PFSK-1 (cell line): ENCODE results near the gene IL20RB.

Source experiments
- FOXP2 ChIP-seq: optimal IDR thresholded peaks from 2 replicates; pipeline ENCODE3; 2011; ENCODE audit warnings: borderline replicate concordance, control low read depth, inconsistent platforms; ENCODE audit not compliant: insufficient read depth; ENCODE audit errors: extremely low read length, extremely low read depth
- POLR2AphosphoS5 ChIP-seq: IDR thresholded peaks from 2 replicates; pipeline ENCODE4 v1.6.1; 2012; ENCODE audit warnings: low read depth, mild to moderate bottlenecking, control low read depth, low read length, moderate library complexity
- SIN3A ChIP-seq: IDR thresholded peaks from 2 replicates; pipeline ENCODE4 v1.6.1; 2012; ENCODE audit warnings: mild to moderate bottlenecking, low read length, moderate library complexity, borderline replicate concordance; ENCODE audit not compliant: insufficient read depth
- TAF1 ChIP-seq: IDR thresholded peaks from 2 replicates; pipeline ENCODE4 v1.6.1; 2012; ENCODE audit warnings: low read length, control low read depth, borderline replicate concordance; ENCODE audit not compliant: insufficient read depth
- TF ChIP-seq, protein P1 (sequence below), 2 experiments: IDR thresholded peaks; 2 replicates each; pipeline versions ENCODE4 v1.6.1 to v1.8.0; 2011 to 2012; ENCODE audit warnings: low read depth in 2 of 2, low read length in 2 of 2, control low read depth in 1 of 2, inconsistent platforms in 1 of 2, mild to moderate bottlenecking in 1 of 2, moderate library complexity in 1 of 2; ENCODE audit not compliant: insufficient read depth in 1 of 2

- TF ChIP-seq, protein P1, sequence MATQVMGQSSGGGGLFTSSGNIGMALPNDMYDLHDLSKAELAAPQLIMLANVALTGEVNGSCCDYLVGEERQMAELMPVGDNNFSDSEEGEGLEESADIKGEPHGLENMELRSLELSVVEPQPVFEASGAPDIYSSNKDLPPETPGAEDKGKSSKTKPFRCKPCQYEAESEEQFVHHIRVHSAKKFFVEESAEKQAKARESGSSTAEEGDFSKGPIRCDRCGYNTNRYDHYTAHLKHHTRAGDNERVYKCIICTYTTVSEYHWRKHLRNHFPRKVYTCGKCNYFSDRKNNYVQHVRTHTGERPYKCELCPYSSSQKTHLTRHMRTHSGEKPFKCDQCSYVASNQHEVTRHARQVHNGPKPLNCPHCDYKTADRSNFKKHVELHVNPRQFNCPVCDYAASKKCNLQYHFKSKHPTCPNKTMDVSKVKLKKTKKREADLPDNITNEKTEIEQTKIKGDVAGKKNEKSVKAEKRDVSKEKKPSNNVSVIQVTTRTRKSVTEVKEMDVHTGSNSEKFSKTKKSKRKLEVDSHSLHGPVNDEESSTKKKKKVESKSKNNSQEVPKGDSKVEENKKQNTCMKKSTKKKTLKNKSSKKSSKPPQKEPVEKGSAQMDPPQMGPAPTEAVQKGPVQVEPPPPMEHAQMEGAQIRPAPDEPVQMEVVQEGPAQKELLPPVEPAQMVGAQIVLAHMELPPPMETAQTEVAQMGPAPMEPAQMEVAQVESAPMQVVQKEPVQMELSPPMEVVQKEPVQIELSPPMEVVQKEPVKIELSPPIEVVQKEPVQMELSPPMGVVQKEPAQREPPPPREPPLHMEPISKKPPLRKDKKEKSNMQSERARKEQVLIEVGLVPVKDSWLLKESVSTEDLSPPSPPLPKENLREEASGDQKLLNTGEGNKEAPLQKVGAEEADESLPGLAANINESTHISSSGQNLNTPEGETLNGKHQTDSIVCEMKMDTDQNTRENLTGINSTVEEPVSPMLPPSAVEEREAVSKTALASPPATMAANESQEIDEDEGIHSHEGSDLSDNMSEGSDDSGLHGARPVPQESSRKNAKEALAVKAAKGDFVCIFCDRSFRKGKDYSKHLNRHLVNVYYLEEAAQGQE (IDR thresholded peaks at IDR 0.05; ENCODE audit: insufficient read depth in 1 of 2, low read depth in 2 of 2, low read length in 2 of 2), result no peak
- no peak for TF ChIP-seq POLR2AphosphoS5
- no peak for TF ChIP-seq SIN3A
- TF ChIP-seq TAF1, result no peak
- no peak for TF ChIP-seq FOXP2
These were observed 32.2 kb downstream of the IL20RB start for GRCh38 chr3:136989781-136990524.
